Dermis microvascular lymphatic vessel endothelial cell (primary cell): ENCODE results near the gene RPL22L1. TPM values are rescaled to one million over a fixed set of nuclear protein-coding genes. Genes with fewer than 3 reads are reported as not detected.
"Not testable (repeated sequence)": the region's sequence is repeated elsewhere in the genome, so short reads cannot be mapped to it uniquely, and the experiment has no call there.

Experiments
- DNase-seq, 2 donors: peaks; one replicate each; pipeline versions ENCODE4 v3.0.0 to v3.0.0-alpha.2; 2010; ENCODE audit warnings: low read depth in 2 of 2
- total RNA-seq: library from RNA; depleted of rRNA; stranded (reverse); fragments of >200 nt; gene quantifications from 2 replicates; pipeline ENCODE4 v1.2.1, GENCODE V29; 2014

The RPL22L1 gene
- total RNA-seq, 1 donor from 2014 or later = 57.0 TPM

GRCh38 chr3:170878688-170879087, 8.7 kb upstream of the RPL22L1 start:
- not testable (repeated sequence) for DNase-seq

- not testable (repeated sequence) for DNase-seq
Observed at GRCh38 chr3:170877311-170877710, 7.3 kb upstream of the RPL22L1 start.

- DNase-seq = no peak
Observed at GRCh38 chr3:170876537-170876936, 6.5 kb upstream of the RPL22L1 start.

- DNase-seq = peak in 1 of 2 donors; percentile 7
Observed at GRCh38 chr3:170869239-170869590, 780 bp downstream of the RPL22L1 start.

GRCh38 chr3:170868577-170869238, 1.3 kb downstream of the RPL22L1 start:
- no peak for DNase-seq

GRCh38 chr3:170867143-170867937, 2.7 kb downstream of the RPL22L1 start:
- DNase-seq = no peak

- no peak for DNase-seq
Observed at GRCh38 chr3:170866499-170866898, 3.5 kb downstream of the RPL22L1 start.

GRCh38 chr3:170865209-170866094, 4.5 kb downstream of the RPL22L1 start:
- no peak for DNase-seq

- no peak for DNase-seq
Observed at GRCh38 chr3:170864525-170865208, 5.3 kb downstream of the RPL22L1 start.

GRCh38 chr3:170863816-170864215, 6.2 kb downstream of the RPL22L1 start:
- DNase-seq = no peak

GRCh38 chr3:170862618-170863374, 7.2 kb downstream of the RPL22L1 start:
- DNase-seq = no peak

GRCh38 chr3:170858599-170858998, 11.4 kb downstream of the RPL22L1 start:
- DNase-seq = no peak

- DNase-seq = no peak
Observed at GRCh38 chr3:170852324-170852723, 17.7 kb downstream of the RPL22L1 start.

- DNase-seq = peak; percentile 23 to 40
Observed at GRCh38 chr3:170848292-170848917, 21.6 kb downstream of the RPL22L1 start.

GRCh38 chr3:170844377-170844776, 25.6 kb downstream of the RPL22L1 start:
- no peak for DNase-seq

GRCh38 chr3:170840291-170840859, 29.6 kb downstream of the RPL22L1 start:
- DNase-seq = peak in 1 of 2 donors; percentile 76

GRCh38 chr3:170839518-170840100, 30.4 kb downstream of the RPL22L1 start:
- DNase-seq = no peak

GRCh38 chr3:170836491-170836890, 33.5 kb downstream of the RPL22L1 start:
- DNase-seq = no peak

GRCh38 chr3:170835336-170835735, 34.7 kb downstream of the RPL22L1 start:
- no peak for DNase-seq
